Measurements from ENCODE around the gene TMEM255B.

GRCh38 chr13:113851480-113851803 is 92.4 kb downstream of the TMEM255B start:
- TF ChIP-seq PATZ1 (CRISPR knock-in tag; IDR thresholded peaks at IDR 0.05; ENCODE audit: borderline replicate concordance) (no peak), RARB (CRISPR knock-in tag; IDR thresholded peaks at IDR 0.05) (no peak), CSDC2 (CRISPR knock-in tag; IDR thresholded peaks at IDR 0.05) (no peak), CREB5 (CRISPR knock-in tag; IDR thresholded peaks at IDR 0.05; ENCODE audit: low read depth) (no peak), GLIS3 (CRISPR knock-in tag; IDR thresholded peaks at IDR 0.05) (no peak), ZFP30 (CRISPR knock-in tag; IDR thresholded peaks at IDR 0.05) (no peak), POU6F1 (CRISPR knock-in tag; IDR thresholded peaks at IDR 0.05; ENCODE audit: borderline replicate concordance, low read depth) (no peak), BACH2 (CRISPR knock-in tag; IDR thresholded peaks at IDR 0.05; ENCODE audit: borderline replicate concordance) (no peak)
